ENCODE measurements around the gene SYT1. TPM values are rescaled to one million over a fixed set of nuclear protein-coding genes. Genes with fewer than 3 reads are reported as not detected.

SYT1 gene
- polyA plus RNA-seq, 3 donors, result 0.72 TPM; not detected in 2

DNA sequence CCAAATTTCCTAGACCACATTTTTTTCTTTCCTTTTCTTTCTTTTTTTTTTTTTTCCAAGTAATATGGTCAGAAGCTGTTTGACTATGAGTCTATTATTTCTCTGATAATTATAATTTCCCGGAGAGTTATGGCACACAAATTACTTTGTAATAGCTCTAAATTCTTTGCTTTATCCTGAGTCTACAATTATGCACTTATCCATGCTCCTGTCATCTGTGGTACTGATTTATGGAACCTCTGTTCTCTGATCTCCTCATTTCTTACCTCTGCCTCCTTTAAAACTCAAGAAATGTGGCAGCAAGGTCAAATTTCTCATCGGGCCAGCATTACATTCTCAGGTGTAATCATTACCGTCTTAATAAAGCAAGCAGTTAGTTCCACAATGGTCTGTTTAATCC, 544.1 kb downstream of the SYT1 start:
- no peak overlapping the region for H3K27ac Mint-ChIP-seq
- WGBS (ENCODE audit: insufficient coverage), result 83% methylated on average over 2 of the region's 3 CpGs

DNA sequence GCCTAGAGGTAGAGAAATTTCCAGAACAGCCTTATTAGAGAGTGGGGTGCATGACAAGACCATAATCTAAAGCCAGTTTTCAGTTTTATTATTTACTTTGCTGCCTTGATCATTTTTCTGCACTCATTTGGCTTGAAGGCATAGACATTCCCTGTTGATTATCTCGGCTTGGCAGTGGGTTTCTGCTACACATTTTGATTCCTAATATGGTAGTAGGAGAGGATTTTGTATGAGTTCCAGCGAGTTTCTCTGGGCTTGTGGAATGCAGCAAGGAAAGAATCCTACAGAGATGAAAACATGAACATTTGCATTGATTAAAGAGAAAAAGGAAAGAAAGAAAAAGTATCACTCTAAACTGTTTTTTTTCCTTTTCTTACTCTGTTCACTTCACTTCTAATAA, 545.0 kb downstream of the SYT1 start:
- no peak overlapping the region for H3K27ac ChIP-seq (ENCODE audit: low read depth in 1 of 2, low read length in 2 of 2)
- H3K4me3 Mint-ChIP-seq, result no peak overlapping the region
- TF ChIP-seq, protein P1, sequence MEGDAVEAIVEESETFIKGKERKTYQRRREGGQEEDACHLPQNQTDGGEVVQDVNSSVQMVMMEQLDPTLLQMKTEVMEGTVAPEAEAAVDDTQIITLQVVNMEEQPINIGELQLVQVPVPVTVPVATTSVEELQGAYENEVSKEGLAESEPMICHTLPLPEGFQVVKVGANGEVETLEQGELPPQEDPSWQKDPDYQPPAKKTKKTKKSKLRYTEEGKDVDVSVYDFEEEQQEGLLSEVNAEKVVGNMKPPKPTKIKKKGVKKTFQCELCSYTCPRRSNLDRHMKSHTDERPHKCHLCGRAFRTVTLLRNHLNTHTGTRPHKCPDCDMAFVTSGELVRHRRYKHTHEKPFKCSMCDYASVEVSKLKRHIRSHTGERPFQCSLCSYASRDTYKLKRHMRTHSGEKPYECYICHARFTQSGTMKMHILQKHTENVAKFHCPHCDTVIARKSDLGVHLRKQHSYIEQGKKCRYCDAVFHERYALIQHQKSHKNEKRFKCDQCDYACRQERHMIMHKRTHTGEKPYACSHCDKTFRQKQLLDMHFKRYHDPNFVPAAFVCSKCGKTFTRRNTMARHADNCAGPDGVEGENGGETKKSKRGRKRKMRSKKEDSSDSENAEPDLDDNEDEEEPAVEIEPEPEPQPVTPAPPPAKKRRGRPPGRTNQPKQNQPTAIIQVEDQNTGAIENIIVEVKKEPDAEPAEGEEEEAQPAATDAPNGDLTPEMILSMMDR (IDR thresholded peaks at IDR 0.05), result no peak
- no peak overlapping the region for H3K9ac ChIP-seq (ENCODE audit: insufficient read depth, low read length, poor library complexity, severe bottlenecking)
- H3K27me3 ChIP-seq (ENCODE audit: control insufficient read depth in 2 of 2, insufficient read depth in 2 of 2, low read length in 2 of 2), result no peaks in the 10 kb centered on the region
- no peaks in the 10 kb centered on the region for H3K36me3 ChIP-seq (replicated peaks in 1 of 2; ENCODE audit: control insufficient read depth in 1 of 2, insufficient read depth in 2 of 2, low read length in 2 of 2)
- WGBS (ENCODE audit: insufficient coverage), result 100% methylated on average over 1 of the region's 2 CpGs
- H3K27ac Mint-ChIP-seq, result no peak overlapping the region
- no peaks in the 10 kb centered on the region for H3K27me3 Mint-ChIP-seq (ENCODE audit: low read depth in 3 of 3)
- no peaks in the 10 kb centered on the region for H3K9me3 ChIP-seq (replicated peaks in 1 of 2; ENCODE audit: control insufficient read depth in 1 of 2, insufficient read depth in 1 of 2, low read length in 2 of 2)
- H3K36me3 Mint-ChIP-seq, result no peaks in the 10 kb centered on the region
- intact Hi-C loops (cut with micrococcal nuclease), result no loop called here
- no peaks in the 10 kb centered on the region for H4K20me1 ChIP-seq (ENCODE audit: insufficient read depth, low read length)
- no peaks in the 10 kb centered on the region for H3K4me1 Mint-ChIP-seq
- H3K79me2 ChIP-seq (ENCODE audit: insufficient read depth, low read length), result no peaks in the 10 kb centered on the region
- H2AFZ ChIP-seq (ENCODE audit: insufficient read depth, low read depth, low read length, poor library complexity, severe bottlenecking), result no peak overlapping the region
- no peak overlapping the region for H3K4me3 ChIP-seq (replicated peaks in 1 of 3; ENCODE audit: low read depth in 2 of 3, low read length in 3 of 3)
- no peaks in the 10 kb centered on the region for H3K9me3 Mint-ChIP-seq
- no peak for DNase-seq
- H3K4me2 ChIP-seq (replicated peaks; ENCODE audit: extremely low read depth, low read length, poor library complexity, severe bottlenecking), result no peak overlapping the region
- H3K4me1 ChIP-seq (ENCODE audit: control insufficient read depth in 1 of 2, insufficient read depth in 2 of 2, low read length in 2 of 2), result no peaks in the 10 kb centered on the region

More for the DNA sequence above, 544.1 kb downstream of the SYT1 start:
- no peaks in the 10 kb centered on the region for H3K9me3 ChIP-seq (replicated peaks in 1 of 2; ENCODE audit: control insufficient read depth in 1 of 2, insufficient read depth in 1 of 2, low read length in 2 of 2)
- no peak overlapping the region for H3K4me2 ChIP-seq (replicated peaks; ENCODE audit: extremely low read depth, low read length, poor library complexity, severe bottlenecking)
- no peaks in the 10 kb centered on the region for H3K27me3 Mint-ChIP-seq (ENCODE audit: low read depth in 3 of 3)
- no peaks in the 10 kb centered on the region for H3K36me3 Mint-ChIP-seq
- no peaks in the 10 kb centered on the region for H3K9me3 Mint-ChIP-seq
- DNase-seq, result no peak
- H3K4me3 ChIP-seq (replicated peaks in 1 of 3; ENCODE audit: low read depth in 2 of 3, low read length in 3 of 3), result no peak overlapping the region
- TF ChIP-seq, protein P1 (IDR thresholded peaks at IDR 0.05), result no peak
- H3K79me2 ChIP-seq (ENCODE audit: insufficient read depth, low read length), result no peaks in the 10 kb centered on the region
- no peak overlapping the region for H3K9ac ChIP-seq (ENCODE audit: insufficient read depth, low read length, poor library complexity, severe bottlenecking)
- intact Hi-C loops (cut with micrococcal nuclease), result no loop called here
- H3K27me3 ChIP-seq (ENCODE audit: control insufficient read depth in 2 of 2, insufficient read depth in 2 of 2, low read length in 2 of 2), result no peaks in the 10 kb centered on the region
- H4K20me1 ChIP-seq (ENCODE audit: insufficient read depth, low read length), result no peaks in the 10 kb centered on the region
- no peaks in the 10 kb centered on the region for H3K4me1 Mint-ChIP-seq
- no peaks in the 10 kb centered on the region for H3K4me1 ChIP-seq (ENCODE audit: control insufficient read depth in 1 of 2, insufficient read depth in 2 of 2, low read length in 2 of 2)
- H3K27ac ChIP-seq (ENCODE audit: low read depth in 1 of 2, low read length in 2 of 2), result no peak overlapping the region
- H2AFZ ChIP-seq (ENCODE audit: insufficient read depth, low read depth, low read length, poor library complexity, severe bottlenecking), result no peak overlapping the region
- no peaks in the 10 kb centered on the region for H3K36me3 ChIP-seq (replicated peaks in 1 of 2; ENCODE audit: control insufficient read depth in 1 of 2, insufficient read depth in 2 of 2, low read length in 2 of 2)
- H3K4me3 Mint-ChIP-seq, result no peak overlapping the region

Data from CD14-positive monocyte (primary cell).